ENCODE results near the gene ST8SIA1.
"Not testable (repeated sequence)": the region's sequence is repeated elsewhere in the genome, so short reads cannot be mapped to it uniquely, and the experiment has no call there.

Gene ST8SIA1

DNA sequence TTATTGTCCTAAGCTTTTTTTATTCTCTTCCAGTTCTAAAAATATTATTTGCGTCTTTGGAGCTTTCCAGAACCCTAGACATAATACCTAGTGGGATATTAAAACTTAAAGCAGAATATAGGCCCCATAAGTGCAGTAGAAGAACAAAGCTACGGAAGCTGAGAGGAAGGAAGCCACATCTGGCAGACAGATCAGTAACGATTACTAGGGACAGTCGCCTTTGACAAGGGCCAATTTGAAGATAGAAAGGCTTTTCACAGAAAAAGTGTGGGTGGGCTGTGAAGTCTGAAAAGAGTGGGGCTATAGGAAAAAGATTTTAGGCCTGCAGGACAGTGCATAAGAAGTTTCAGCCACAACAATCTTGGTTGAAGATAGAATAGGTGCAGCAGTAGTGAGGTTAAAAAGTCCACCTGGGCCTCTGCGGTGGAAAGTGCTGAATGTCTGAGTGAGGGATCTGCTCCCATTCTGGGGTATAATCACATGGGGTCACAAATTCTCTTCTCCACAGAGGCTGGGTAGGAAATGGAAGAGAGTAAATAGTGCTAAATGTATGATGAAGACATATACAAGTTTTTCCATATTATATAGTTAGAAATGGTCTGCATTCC, 174.0 kb downstream of the ST8SIA1 start:
- no peak for DNase-seq

DNA sequence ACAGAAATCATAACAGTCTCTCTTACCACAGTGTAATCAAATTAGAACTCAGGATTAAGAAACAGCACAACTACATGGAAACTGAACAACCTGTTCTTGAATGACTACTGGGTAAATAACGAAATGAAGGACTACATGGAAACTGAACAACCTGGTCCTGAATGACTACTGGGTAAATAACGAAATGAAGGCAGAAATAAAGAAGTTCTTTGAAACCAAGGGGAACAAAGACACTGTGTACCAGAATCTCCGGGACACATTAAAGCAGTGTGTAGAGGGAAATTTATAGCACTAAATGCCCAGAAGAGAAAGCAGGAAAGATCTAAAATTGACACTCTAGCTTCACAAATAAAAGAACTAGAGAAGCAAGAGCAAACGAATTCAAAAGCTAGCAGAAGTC, 185.2 kb downstream of the ST8SIA1 start:
- not testable (repeated sequence) for DNase-seq

DNA sequence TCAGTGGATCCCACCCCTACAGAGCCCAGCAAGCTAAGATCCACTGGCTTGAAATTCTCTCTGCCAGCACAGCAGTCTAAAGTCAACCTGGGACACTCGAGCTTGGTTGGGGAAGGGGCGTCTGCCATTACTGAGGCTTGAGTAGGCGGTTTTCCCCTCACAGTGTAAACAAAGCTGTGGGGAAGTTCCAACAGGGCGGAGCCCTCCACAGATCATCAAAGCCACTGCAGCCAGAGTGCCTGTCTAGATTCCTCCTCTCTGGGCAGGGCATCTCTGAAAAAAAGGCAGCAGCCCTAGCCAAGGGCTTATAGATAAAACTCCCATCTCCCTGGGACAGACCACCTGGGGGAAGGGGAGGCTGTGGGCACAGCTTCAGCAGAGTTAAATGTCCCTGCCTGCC, 187.8 kb downstream of the ST8SIA1 start:
- not testable (repeated sequence) for DNase-seq
